HG02763 (cell line): Measurements from ENCODE around the gene NKAIN2.
"Not testable (repeated sequence)": the region's sequence is repeated elsewhere in the genome, so short reads cannot be mapped to it uniquely, and the experiment has no call there.

Experiments used
- ATAC-seq: cut with Tn5 transposase; IDR thresholded peaks from one replicate; pipeline ENCODE4 v1.9.1; 2021; ENCODE audit warnings: mild to moderate bottlenecking, moderate library complexity; ENCODE audit not compliant: unreplicated experiment

Gene NKAIN2

GRCh38 chr6:124410425-124410824 lies 606.8 kb downstream of the NKAIN2 start:
- ATAC-seq, result not testable (repeated sequence)

- ATAC-seq, result not testable (repeated sequence)
Measured at GRCh38 chr6:124412657-124413056, 609.0 kb downstream of the NKAIN2 start.

DNA sequence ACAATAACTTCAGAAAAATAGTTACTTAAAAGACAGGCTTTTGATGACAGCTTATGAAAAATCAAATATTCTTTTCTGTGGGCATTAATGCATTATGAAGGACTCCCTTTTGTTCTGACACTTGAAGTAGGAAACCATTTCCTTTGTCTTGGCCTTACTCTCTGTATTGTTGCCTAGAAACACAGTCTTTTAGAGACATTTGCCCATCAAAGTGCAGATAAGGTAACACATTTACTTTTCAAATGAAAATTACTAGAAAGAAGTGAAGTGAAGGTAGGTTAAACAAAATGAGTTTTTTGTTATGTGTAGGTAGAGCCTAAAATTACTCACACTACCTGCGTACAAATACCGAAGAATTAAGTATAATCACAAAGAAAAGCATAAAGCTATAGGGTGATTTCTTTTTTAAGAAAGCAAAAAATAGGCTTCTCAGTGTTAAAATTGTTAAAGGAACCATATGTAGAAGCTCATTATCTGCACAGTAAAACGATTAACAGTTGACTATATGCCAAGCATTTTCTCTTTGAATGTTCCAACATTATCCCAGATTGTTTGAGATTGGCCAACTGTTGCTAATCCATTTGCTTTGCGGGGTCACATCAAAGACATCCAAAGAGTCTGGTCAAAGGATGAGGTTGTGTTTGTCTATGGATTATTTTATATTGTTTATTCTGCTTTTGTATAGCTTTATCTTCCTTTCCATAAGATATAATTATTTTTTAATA lies 616.6 kb downstream of the NKAIN2 start:
- no peak for ATAC-seq

GRCh38 chr6:124423621-124424020 lies 620.0 kb downstream of the NKAIN2 start:
- no peak for ATAC-seq

DNA sequence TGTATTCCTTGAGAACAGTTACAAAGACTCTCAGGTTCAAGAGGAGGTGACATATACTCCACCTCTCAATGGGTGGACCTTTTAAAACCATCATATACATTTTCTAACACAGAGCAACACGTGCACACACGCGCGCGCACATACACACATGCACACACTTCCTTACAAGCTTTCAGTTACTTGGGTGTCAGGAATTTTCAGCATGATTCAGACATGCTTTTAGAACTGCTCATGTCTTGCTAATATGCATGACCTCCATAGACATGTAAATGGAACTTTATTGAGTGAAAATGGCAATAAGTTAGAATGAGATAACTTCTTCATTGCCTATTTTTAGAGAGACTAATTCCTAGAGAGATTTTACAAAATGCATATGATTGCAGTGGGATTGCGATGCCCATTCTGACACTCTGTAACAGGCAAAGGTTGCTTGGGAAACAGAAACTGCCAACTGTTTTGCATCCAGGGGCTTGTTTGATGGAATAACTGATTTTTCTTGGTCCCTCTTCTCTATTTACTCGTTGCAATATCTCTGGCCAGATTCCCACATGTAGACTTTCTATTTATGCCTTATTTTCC lies 627.2 kb downstream of the NKAIN2 start:
- ATAC-seq, result no peak

GRCh38 chr6:124432620-124433019 lies 629.0 kb downstream of the NKAIN2 start:
- no peak for ATAC-seq

GRCh38 chr6:124433387-124434160 lies 629.9 kb downstream of the NKAIN2 start:
- no peak for ATAC-seq

- ATAC-seq, result no peak
Measured at GRCh38 chr6:124434421-124434820, 630.8 kb downstream of the NKAIN2 start.

GRCh38 chr6:124436803-124437202 lies 633.1 kb downstream of the NKAIN2 start:
- no peak for ATAC-seq

GRCh38 chr6:124438546-124439065 lies 634.9 kb downstream of the NKAIN2 start:
- no peak for ATAC-seq

- ATAC-seq, result no peak
Measured at GRCh38 chr6:124441450-124441849, 637.8 kb downstream of the NKAIN2 start.

GRCh38 chr6:124443541-124443940 lies 639.9 kb downstream of the NKAIN2 start:
- no peak for ATAC-seq

GRCh38 chr6:124445581-124445980 lies 641.9 kb downstream of the NKAIN2 start:
- no peak for ATAC-seq

GRCh38 chr6:124446961-124447360 lies 643.3 kb downstream of the NKAIN2 start:
- no peak for ATAC-seq

DNA sequence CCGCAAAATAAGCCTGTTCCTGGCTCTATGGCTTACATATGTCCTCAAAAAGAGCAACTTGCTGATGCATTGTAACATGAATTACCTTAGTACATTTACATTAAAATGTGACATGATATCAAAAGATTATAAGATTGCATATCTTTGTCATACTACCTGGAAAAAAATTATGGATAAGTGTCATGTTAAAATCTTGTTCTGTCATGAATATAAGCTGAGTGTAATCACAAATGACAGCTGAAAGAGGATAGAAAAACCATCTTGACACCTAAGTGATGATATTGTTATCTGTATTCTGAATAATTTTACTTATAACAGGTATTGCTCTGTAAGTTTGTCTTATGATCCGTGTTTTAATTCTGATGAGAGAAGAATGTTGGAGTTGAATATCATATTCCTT lies 655.6 kb downstream of the NKAIN2 start:
- no peak for ATAC-seq

- ATAC-seq, result no peak
Measured at GRCh38 chr6:124462750-124463149, 659.1 kb downstream of the NKAIN2 start.

GRCh38 chr6:124463271-124463670 lies 659.6 kb downstream of the NKAIN2 start:
- ATAC-seq, result no peak

- not testable (repeated sequence) for ATAC-seq
Measured at GRCh38 chr6:124464600-124464999, 660.9 kb downstream of the NKAIN2 start.

GRCh38 chr6:124466949-124467348 lies 663.3 kb downstream of the NKAIN2 start:
- ATAC-seq, result no peak

- no peak for ATAC-seq
Measured at GRCh38 chr6:124467366-124467765, 663.7 kb downstream of the NKAIN2 start.

DNA sequence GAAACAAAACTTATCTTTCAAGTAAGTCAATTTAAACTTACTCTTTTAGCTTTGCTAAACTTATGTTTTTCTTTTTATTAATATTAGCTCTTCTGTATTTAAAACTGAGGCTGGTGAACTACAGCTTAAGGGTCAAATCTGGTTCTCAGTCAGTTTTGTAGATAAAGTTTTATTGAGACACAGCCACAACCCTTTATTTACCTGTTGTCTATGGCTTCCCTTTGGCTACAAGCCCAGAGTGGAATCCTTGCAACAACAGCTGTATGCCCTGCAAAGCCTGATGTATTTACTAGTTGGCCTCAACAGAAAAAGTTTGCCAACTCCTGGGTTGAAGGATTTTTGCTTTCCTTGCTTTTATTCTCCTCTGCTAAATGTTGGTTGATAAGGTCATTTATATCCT lies 667.1 kb downstream of the NKAIN2 start:
- ATAC-seq, result no peak

- ATAC-seq, result no peak
Measured at GRCh38 chr6:124475176-124475575, 671.5 kb downstream of the NKAIN2 start.
